Choroid plexus epithelial cell (primary cell): ENCODE results near the gene FDX2.

Source experiments
- DNase-seq: peaks from one replicate; pipeline ENCODE4 v3.0.0-alpha.2; 2010; ENCODE audit warnings: low read depth
- H3K4me3 ChIP-seq: 2 replicates; pipeline ENCODE4 v1.5.1; 2011; ENCODE audit warnings: low read depth, mild to moderate bottlenecking, control low read depth, low read length, moderate library complexity
- TF ChIP-seq, protein P1 (sequence below): conservative IDR thresholded peaks from 2 replicates; pipeline ENCODE4 v1.5.1; 2011; ENCODE audit warnings: low read depth, mild to moderate bottlenecking, control low read depth, inconsistent platforms, low read length, moderate library complexity

Gene FDX2

GRCh38 chr19:10295847-10296591 lies 19.8 kb downstream of the FDX2 start:
- no peak for DNase-seq
- TF ChIP-seq, protein P1, sequence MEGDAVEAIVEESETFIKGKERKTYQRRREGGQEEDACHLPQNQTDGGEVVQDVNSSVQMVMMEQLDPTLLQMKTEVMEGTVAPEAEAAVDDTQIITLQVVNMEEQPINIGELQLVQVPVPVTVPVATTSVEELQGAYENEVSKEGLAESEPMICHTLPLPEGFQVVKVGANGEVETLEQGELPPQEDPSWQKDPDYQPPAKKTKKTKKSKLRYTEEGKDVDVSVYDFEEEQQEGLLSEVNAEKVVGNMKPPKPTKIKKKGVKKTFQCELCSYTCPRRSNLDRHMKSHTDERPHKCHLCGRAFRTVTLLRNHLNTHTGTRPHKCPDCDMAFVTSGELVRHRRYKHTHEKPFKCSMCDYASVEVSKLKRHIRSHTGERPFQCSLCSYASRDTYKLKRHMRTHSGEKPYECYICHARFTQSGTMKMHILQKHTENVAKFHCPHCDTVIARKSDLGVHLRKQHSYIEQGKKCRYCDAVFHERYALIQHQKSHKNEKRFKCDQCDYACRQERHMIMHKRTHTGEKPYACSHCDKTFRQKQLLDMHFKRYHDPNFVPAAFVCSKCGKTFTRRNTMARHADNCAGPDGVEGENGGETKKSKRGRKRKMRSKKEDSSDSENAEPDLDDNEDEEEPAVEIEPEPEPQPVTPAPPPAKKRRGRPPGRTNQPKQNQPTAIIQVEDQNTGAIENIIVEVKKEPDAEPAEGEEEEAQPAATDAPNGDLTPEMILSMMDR: no peak
- peak overlapping the region; percentile 36 for H3K4me3 ChIP-seq

GRCh38 chr19:10295305-10295846 lies 20.4 kb downstream of the FDX2 start:
- peak overlapping the region; percentile 36 for H3K4me3 ChIP-seq
- TF ChIP-seq, protein P1: peak; percentile 23
- peak; percentile 48 for DNase-seq

GRCh38 chr19:10294368-10294697 lies 21.5 kb downstream of the FDX2 start:
- no peak overlapping the region for H3K4me3 ChIP-seq
- TF ChIP-seq, protein P1: no peak
- DNase-seq: no peak

DNA sequence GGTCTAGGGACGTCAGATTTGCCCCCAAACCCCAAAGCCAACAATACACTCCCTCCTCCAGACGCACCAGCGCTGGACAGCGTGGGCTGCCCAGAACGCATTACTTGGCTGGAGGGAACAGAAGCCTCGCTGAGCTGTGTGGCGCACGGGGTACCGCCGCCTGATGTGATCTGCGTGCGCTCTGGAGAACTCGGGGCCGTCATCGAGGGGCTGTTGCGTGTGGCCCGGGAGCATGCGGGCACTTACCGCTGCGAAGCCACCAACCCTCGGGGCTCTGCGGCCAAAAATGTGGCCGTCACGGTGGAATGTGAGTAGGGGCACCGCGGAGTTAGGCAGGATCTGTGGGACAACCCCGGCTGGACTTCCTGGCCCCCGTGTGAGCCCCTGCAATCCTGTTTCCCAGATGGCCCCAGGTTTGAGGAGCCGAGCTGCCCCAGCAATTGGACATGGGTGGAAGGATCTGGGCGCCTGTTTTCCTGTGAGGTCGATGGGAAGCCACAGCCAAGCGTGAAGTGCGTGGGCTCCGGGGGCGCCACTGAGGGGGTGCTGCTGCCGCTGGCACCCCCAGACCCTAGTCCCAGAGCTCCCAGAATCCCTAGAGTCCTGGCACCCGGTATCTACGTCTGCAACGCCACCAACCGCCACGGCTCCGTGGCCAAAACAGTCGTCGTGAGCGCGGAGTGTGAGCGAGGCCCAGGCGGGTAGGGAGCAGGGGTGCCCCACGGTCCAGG lies 22.0 kb downstream of the FDX2 start:
- no peak for DNase-seq
- TF ChIP-seq, protein P1: no peak
- no peak overlapping the region for H3K4me3 ChIP-seq

DNA sequence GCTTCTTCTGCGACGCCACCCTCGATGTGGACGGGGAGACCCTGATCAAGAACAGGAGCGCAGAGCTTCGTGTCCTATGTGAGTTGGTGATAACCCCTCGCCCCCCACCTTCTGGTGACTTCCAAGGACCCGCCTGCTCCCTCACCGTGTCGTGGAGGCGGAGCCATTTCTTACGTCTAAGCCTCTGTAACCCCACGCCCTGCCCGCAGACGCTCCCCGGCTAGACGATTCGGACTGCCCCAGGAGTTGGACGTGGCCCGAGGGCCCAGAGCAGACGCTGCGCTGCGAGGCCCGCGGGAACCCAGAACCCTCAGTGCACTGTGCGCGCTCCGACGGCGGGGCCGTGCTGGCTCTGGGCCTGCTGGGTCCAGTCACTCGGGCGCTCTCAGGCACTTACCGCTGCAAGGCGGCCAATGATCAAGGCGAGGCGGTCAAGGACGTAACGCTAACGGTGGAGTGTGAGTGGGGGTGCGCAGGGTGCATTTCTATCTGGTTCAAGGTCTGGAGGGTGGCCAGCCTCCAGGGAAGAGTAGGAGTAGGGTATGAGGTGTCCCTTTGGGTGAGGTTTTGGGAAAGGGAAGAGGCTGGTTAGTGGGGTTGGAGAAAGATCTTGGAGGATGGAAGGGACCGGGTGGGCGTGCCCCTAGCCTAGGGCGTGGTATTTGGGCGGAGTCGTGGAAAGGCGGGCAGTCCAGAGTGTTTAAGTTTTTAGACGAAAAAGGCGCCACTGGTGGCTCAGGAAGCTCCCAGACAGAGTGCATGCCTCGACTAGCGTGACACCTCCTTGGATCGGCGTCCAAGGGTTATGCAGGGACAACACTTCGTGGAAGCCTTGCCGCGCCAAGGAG lies 22.8 kb downstream of the FDX2 start:
- DNase-seq: no peak
- TF ChIP-seq, protein P1: no peak
- peak overlapping the region; percentile 37 for H3K4me3 ChIP-seq

GRCh38 chr19:10292206-10292788 lies 23.5 kb downstream of the FDX2 start:
- TF ChIP-seq, protein P1: no peak
- peak; percentile 88 for DNase-seq
- peak overlapping the region; percentile 60 for H3K4me3 ChIP-seq
